ENCODE measurements around the gene SYT15. TPM values are rescaled to one million over a fixed set of nuclear protein-coding genes. Genes with fewer than 3 reads are reported as not detected.

The SYT15 gene
- total and polyA plus RNA-seq, 10 of the 15 experiments (the other 5 are each of a cell fraction or from before 2014, with no cell fraction given): 0.03 to 0.67 (median 0.15) TPM

DNA sequence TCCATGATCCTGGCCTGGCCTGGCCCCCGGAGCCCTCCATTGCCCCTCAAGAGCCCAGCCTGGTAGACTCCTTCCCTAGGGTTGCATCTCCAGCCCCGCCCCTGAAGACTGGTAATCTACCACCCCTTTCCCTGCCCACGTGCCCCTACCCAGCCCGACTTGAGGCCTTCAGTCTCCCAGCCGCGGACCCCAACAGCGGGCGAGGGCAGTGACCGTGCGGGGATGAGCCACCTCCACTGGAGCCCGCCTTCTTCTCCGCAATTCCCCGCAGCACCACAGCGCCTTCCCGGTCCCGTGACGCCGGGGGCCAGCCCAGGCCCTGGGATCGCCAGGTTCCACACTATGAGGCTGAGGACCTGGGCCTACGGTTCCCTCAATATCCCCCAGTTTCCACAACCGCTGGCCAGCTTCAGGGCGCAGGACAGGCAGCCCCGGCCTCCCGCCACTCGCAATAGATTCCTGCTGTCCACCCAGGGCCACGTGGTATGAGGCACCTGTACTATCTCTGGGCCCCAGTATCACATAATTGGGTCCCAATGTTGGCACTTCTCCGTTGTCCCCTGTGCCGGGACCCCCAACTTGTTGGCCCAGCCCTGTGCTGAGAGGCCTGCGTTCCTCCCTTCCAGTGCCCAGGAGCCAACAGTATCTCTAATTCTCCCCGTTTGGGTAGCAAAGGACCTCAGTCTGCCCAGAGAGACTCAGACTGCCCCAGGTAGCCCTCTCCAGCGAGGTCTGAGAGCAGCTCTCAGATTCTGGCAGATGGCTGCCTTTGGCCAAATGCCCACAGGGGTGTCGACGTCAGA is 21.4 kb upstream of the SYT15 start (continued):
- TF ChIP-seq, protein P1, sequence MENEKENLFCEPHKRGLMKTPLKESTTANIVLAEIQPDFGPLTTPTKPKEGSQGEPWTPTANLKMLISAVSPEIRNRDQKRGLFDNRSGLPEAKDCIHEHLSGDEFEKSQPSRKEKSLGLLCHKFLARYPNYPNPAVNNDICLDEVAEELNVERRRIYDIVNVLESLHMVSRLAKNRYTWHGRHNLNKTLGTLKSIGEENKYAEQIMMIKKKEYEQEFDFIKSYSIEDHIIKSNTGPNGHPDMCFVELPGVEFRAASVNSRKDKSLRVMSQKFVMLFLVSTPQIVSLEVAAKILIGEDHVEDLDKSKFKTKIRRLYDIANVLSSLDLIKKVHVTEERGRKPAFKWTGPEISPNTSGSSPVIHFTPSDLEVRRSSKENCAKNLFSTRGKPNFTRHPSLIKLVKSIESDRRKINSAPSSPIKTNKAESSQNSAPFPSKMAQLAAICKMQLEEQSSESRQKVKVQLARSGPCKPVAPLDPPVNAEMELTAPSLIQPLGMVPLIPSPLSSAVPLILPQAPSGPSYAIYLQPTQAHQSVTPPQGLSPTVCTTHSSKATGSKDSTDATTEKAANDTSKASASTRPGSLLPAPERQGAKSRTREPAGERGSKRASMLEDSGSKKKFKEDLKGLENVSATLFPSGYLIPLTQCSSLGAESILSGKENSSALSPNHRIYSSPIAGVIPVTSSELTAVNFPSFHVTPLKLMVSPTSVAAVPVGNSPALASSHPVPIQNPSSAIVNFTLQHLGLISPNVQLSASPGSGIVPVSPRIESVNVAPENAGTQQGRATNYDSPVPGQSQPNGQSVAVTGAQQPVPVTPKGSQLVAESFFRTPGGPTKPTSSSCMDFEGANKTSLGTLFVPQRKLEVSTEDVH (IDR thresholded peaks at IDR 0.05; ENCODE audit: low read depth, partially characterized antibody): no peak
- TF ChIP-seq CEBPB (IDR thresholded peaks at IDR 0.05; ENCODE audit: borderline replicate concordance in 1 of 2, low read depth in 2 of 2, low read length in 2 of 2) (no peak), CBFB (IDR thresholded peaks at IDR 0.05; ENCODE audit: low read depth) (no peak), ASH2L (IDR thresholded peaks at IDR 0.05; ENCODE audit: borderline replicate concordance, low read depth) (no peak), ZNF592 (IDR thresholded peaks at IDR 0.05) (no peak)
